Peyer's patch (tissue), 4 donors: ENCODE results near the gene CCDC149. TPM values are rescaled to one million over a fixed set of nuclear protein-coding genes. Genes with fewer than 3 reads are reported as not detected.

ENCODE experiments used
- DNase-seq, 3 donors: peaks; one replicate each; pipeline ENCODE4 v3.0.0-alpha.2; 2017 to 2019
- H3K27ac ChIP-seq, 4 donors: fragments of 200-600 bp; sonication (generic); one replicate each; pipeline ENCODE4 v1.5.1; 2016 to 2019
- H3K27me3 ChIP-seq, 2 donors: fragments of 200-600 bp; sonication (generic); one replicate each; pipeline ENCODE4 v1.5.1; 2019
- H3K36me3 ChIP-seq, 3 donors: fragments of 200-600 bp; sonication (generic); one replicate each; pipeline ENCODE4 v1.5.1; 2016 to 2019
- H3K4me1 ChIP-seq, 4 donors: fragments of 200-600 bp; sonication (generic); one replicate each; pipeline ENCODE4 v1.5.1; 2016 to 2019
- H3K4me3 ChIP-seq, 4 donors: fragments of 200-600 bp; sonication (generic); 1 replicate in 3 of 4; 2 replicates in 1 of 4; pipeline ENCODE4 v1.5.1; 2016 to 2019; ENCODE audit warnings: mild to moderate bottlenecking in 1 of 4
- H3K9me3 ChIP-seq, 4 donors: fragments of 200-600 bp; sonication (generic); one replicate each; pipeline ENCODE4 v1.5.1; 2016 to 2019; ENCODE audit warnings: mild to moderate bottlenecking in 1 of 4
- POLR2A ChIP-seq, 2 donors: fragments of 450-650 bp; IDR thresholded peaks; one replicate each; pipeline ENCODE4 v1.5.1; 2017; ENCODE audit warnings: antibody characterized with exemption in 2 of 2, mild to moderate bottlenecking in 2 of 2, moderate library complexity in 2 of 2
- total RNA-seq, 4 donors: library from RNA; depleted of rRNA; stranded (reverse); fragments of >200 nt; gene quantifications; one replicate each; pipeline ENCODE4 v1.1.0, GENCODE V29; 2016
- TF ChIP-seq, protein P1 (sequence below), 6 experiments: fragments of 450-650 bp in 4 of 6; fragments of 200-600 bp in 2 of 6; sonication (generic) in 1 of 6; IDR thresholded peaks; one replicate each; pipeline ENCODE4 v1.5.1; 2017 to 2019; ENCODE audit warnings: antibody characterized with exemption in 6 of 6, mild to moderate bottlenecking in 3 of 6, moderate library complexity in 1 of 6

CCDC149 gene
- total RNA-seq, 4 donors from 2014 or later = 4.2 to 32.2 (median 6.4) TPM

DNA sequence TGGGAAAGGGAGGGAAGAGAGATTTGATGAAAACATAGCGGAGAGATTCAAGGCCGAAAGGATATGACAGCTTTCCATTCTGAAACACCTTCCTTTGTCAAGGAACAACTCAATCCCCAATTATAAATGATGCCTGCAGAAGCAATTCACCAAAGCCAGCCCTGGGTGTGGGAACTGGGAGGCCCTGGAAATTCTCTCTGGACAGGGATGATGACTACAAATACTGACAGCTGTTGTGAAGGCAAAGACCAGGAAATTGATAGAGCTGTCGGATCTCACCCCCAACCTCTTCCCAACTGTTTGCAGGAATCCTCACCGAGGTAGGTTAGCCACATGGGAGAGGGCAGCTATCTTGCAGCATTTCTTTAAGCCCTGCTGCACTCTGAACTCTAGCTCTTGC, 54.3 kb downstream of the CCDC149 start:
- Histone ChIP-seq H3K36me3 (no peaks in the 10 kb centered on the region), H3K4me3 (no peak overlapping the region), H3K27me3 (no peaks in the 10 kb centered on the region), H3K27ac (peak overlapping the region in 1 of 4 donors; percentile 9), H3K4me1 (peaks cover 0 to 10% (median 0%) of the 10 kb centered on the region in 4 donors), H3K9me3 (peaks cover 0 to 4% (median 0%) of the 10 kb centered on the region in 4 donors)
- no peak for TF ChIP-seq POLR2A (IDR thresholded peaks at IDR 0.05)
- TF ChIP-seq, protein P1, sequence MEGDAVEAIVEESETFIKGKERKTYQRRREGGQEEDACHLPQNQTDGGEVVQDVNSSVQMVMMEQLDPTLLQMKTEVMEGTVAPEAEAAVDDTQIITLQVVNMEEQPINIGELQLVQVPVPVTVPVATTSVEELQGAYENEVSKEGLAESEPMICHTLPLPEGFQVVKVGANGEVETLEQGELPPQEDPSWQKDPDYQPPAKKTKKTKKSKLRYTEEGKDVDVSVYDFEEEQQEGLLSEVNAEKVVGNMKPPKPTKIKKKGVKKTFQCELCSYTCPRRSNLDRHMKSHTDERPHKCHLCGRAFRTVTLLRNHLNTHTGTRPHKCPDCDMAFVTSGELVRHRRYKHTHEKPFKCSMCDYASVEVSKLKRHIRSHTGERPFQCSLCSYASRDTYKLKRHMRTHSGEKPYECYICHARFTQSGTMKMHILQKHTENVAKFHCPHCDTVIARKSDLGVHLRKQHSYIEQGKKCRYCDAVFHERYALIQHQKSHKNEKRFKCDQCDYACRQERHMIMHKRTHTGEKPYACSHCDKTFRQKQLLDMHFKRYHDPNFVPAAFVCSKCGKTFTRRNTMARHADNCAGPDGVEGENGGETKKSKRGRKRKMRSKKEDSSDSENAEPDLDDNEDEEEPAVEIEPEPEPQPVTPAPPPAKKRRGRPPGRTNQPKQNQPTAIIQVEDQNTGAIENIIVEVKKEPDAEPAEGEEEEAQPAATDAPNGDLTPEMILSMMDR (IDR thresholded peaks at IDR 0.05) = no peak
- DNase-seq = no peak

DNA sequence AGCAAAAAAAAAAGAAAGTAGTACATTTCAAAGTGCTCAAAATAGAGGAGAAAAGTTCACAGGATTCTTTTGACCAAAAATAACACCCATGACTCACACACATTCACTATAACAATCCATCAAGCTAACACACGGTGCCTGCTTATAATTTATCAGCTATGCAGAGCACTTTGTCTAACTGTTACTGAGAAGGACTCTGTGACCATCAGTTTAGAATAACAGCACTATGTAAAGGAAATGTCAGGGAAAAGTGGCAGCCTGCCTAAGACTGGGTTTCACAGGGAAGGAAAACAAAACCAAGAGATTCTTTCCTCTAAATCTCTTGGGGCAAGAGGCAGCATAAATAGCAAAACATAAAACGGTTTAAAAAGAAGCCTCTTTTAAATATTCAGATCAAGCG, 54.8 kb downstream of the CCDC149 start:
- Histone ChIP-seq H3K4me1 (peaks cover 0 to 10% (median 0%) of the 10 kb centered on the region in 4 donors), H3K9me3 (no peaks in the 10 kb centered on the region), H3K27ac (peak overlapping the region in 1 of 4 donors; percentile 9), H3K27me3 (no peaks in the 10 kb centered on the region), H3K36me3 (no peaks in the 10 kb centered on the region), H3K4me3 (no peak overlapping the region)
- no peak for TF ChIP-seq POLR2A (IDR thresholded peaks at IDR 0.05)
- TF ChIP-seq, protein P1 (IDR thresholded peaks at IDR 0.05) = no peak
- DNase-seq = no peak

DNA sequence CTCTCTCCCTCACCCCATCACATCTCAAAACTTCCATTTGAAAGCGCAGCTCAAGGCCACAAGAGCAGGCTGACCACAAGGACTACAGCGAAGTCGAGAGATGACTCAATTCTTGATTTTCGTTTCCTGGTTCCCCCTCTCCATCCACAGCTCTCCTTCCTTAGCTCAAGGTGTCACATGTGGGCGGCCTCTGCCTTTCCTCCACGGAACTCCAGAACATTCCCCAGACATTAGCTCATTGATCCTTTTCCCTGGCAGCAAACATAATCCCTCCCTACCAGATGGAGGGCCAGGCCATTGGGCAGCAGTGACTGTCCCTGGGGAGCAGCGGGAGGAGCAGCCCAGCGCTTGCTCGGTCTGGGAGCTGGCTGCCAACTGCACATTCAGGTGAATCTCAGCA, 56.3 kb downstream of the CCDC149 start:
- TF ChIP-seq, protein P1 (IDR thresholded peaks at IDR 0.05) = no peak
- TF ChIP-seq POLR2A (IDR thresholded peaks at IDR 0.05) = no peak
- H3K4me1 ChIP-seq = peaks cover 0 to 10% (median 0%) of the 10 kb centered on the region in 4 donors
- no peak overlapping the region for H3K27ac ChIP-seq

DNA sequence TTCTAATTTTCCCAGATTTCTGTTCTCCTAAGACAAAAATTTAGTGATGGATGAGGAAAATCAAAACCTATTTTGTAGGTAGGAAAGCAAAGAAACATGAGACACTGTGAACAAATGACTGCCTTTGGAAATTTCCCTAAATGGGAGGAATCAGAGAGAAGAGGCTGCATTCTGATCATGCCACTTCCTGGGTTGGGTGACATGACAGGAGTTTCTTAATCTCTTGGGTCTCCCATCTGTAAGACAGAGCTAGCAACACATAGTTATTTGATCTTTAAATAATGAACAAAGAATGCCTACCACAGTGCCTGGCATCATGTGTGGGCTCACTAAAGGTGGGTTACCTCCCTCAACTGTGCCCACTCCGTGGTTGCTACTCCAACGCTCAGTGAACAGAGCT, 57.1 kb downstream of the CCDC149 start:
- DNase-seq = no peak
- no peak overlapping the region for H3K4me3 ChIP-seq
- TF ChIP-seq POLR2A (IDR thresholded peaks at IDR 0.05) = no peak
- TF ChIP-seq, protein P1 (IDR thresholded peaks at IDR 0.05) = no peak
- H3K36me3 ChIP-seq = no peaks in the 10 kb centered on the region
- H3K4me1 ChIP-seq = peaks cover 0 to 10% (median 0%) of the 10 kb centered on the region in 4 donors
- H3K27me3 ChIP-seq = no peaks in the 10 kb centered on the region
- no peaks in the 10 kb centered on the region for H3K9me3 ChIP-seq
- no peak overlapping the region for H3K27ac ChIP-seq

More for the DNA sequence above, 56.3 kb downstream of the CCDC149 start:
- DNase-seq = no peak
- H3K27me3 ChIP-seq = no peaks in the 10 kb centered on the region
- H3K4me3 ChIP-seq = no peak overlapping the region
- H3K36me3 ChIP-seq = no peaks in the 10 kb centered on the region
- H3K9me3 ChIP-seq = no peaks in the 10 kb centered on the region

DNA sequence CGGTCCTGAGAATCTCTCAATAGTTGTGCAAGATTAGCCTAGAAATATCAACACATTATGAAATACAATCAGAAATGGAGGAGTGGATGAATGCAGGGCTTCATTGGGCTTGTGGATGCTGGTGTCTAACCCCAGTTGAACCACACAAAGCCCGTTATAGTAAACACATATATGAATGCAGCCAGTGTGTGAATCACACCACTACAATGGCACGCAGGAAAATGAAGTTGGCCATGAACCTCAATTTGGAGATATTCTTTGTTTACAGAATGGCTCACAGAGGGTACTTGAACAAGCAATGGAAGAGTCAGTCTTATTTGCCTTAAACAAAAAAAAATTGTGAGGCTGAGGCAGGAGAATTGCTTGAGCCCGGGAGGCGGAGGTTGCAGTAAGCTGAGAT, 59.7 kb downstream of the CCDC149 start:
- no peaks in the 10 kb centered on the region for H3K27me3 ChIP-seq
- H3K27ac ChIP-seq = no peak overlapping the region
- H3K36me3 ChIP-seq = no peaks in the 10 kb centered on the region
- no peaks in the 10 kb centered on the region for H3K9me3 ChIP-seq
- H3K4me1 ChIP-seq = peaks cover 0 to 5% (median 0%) of the 10 kb centered on the region in 4 donors
- no peak for TF ChIP-seq POLR2A (IDR thresholded peaks at IDR 0.05)
- TF ChIP-seq, protein P1 (IDR thresholded peaks at IDR 0.05) = no peak
- DNase-seq = no peak
- no peak overlapping the region for H3K4me3 ChIP-seq

DNA sequence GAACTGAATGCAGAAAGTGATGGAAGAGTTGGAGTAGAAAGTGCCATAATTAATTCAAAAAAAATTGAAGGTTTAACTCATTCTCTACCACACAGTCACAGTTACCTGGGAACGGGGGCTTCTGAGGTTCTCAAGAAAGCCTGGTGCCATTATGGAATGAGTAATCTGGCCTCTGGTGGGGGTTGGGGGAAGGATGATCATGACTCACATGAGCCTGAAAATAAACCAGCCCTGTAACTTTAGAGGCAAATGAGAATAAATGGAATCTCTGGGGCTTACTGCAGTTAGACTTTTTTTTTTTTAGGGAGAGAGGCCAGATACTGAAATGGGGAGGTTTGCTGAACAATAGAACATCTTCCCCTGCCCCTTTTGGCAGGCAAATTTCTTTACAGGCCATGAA, 62.2 kb downstream of the CCDC149 start:
- Histone ChIP-seq H3K36me3 (no peaks in the 10 kb centered on the region), H3K4me3 (no peak overlapping the region), H3K27me3 (no peaks in the 10 kb centered on the region), H3K9me3 (no peaks in the 10 kb centered on the region), H3K4me1 (no peaks in the 10 kb centered on the region), H3K27ac (no peak overlapping the region)
- DNase-seq = no peak
- TF ChIP-seq, protein P1 (IDR thresholded peaks at IDR 0.05) = no peak
- no peak for TF ChIP-seq POLR2A (IDR thresholded peaks at IDR 0.05)
